Endothelial cell of umbilical vein (primary cell): ENCODE results near the gene B4GALNT1. TPM values are rescaled to one million over a fixed set of nuclear protein-coding genes. Genes with fewer than 3 reads are reported as not detected.

ENCODE experiments used
- BruUV-seq: library from RNA; stranded (reverse); fragments of 400-500 nt; replicated peaks from 2 replicates; lab custom pipeline; 2021; lab: Mats Ljungman, UMichigan
- CTCF ChIA-PET: fragments of 300-600, 350-600 bp; sonication (Branson Sonifier 250); formaldehyde crosslinking; loops from one replicate; lab custom pipeline; 2021; ENCODE audit warnings: antibody characterized with exemption, inconsistent platforms; lab: Charles Lee
- POLR2A ChIA-PET: fragments of 300-600, 350-600 bp; sonication (Branson Sonifier 250); formaldehyde crosslinking; loops from one replicate; lab custom pipeline; 2021; ENCODE audit warnings: antibody characterized with exemption, inconsistent platforms; lab: Charles Lee
- DNase-seq: peaks from one replicate; pipeline ENCODE4 v3.0.0-alpha.2; 2011; ENCODE audit warnings: low read depth, low spot score
- FAIRE-seq: peaks from 2 replicates; lab custom pipeline; 2011; peaks lifted over from hg19 to GRCh38; lab: Jason Lieb, UNC
- H2AFZ ChIP-seq: 2 replicates; pipeline ENCODE4 v1.6.0; 2012; ENCODE audit warnings: low read depth, low read length, control low read depth, inconsistent platforms
- H3K27ac ChIP-seq: 2 replicates; pipeline ENCODE4 v1.5.1; 2011; ENCODE audit warnings: low read depth, mild to moderate bottlenecking, control low read depth, low read length, moderate library complexity; ENCODE audit not compliant: insufficient read depth
- H3K27me3 ChIP-seq, 2 experiments: 2 replicates each; pipeline versions ENCODE4 v1.6.0 to v1.6.1; 2011; ENCODE audit warnings: low read length in 2 of 2, mixed read lengths in 1 of 2; ENCODE audit not compliant: control insufficient read depth in 2 of 2, insufficient read depth in 2 of 2
- H3K36me3 ChIP-seq, 2 experiments: 2 replicates in 1 of 2; 3 replicates in 1 of 2; pipeline ENCODE4 v1.5.1; 2011; ENCODE audit warnings: low read length in 2 of 2, mild to moderate bottlenecking in 1 of 2, moderate library complexity in 1 of 2; ENCODE audit not compliant: control insufficient read depth in 2 of 2, insufficient read depth in 2 of 2; ENCODE audit errors: extremely low read depth in 1 of 2
- H3K4me1 ChIP-seq: 3 replicates; pipeline ENCODE4 v1.5.1; 2011; ENCODE audit warnings: mild to moderate bottlenecking, low read length; ENCODE audit not compliant: control insufficient read depth, insufficient read depth; ENCODE audit errors: extremely low read depth
- H3K4me2 ChIP-seq: 2 replicates; pipeline ENCODE4 v1.6.1; 2011; ENCODE audit warnings: low read length, control low read depth, mixed read lengths; ENCODE audit not compliant: insufficient read depth
- H3K4me3 ChIP-seq, 3 experiments: fragments of 200-600 bp in 1 of 3; sonication (generic), shearing (Covaris generic) in 1 of 3; replicated peaks in 1 of 3; 2 replicates each; pipeline ENCODE4 v1.5.1; 2011 to 2016; ENCODE audit warnings: control low read depth in 3 of 3, low read length in 3 of 3, mild to moderate bottlenecking in 2 of 3, inconsistent platforms in 1 of 3, low read depth in 1 of 3, moderate library complexity in 1 of 3; ENCODE audit not compliant: insufficient read depth in 1 of 3
- H3K79me2 ChIP-seq: 2 replicates; pipeline ENCODE4 v1.6.0; 2012; ENCODE audit warnings: low read length, inconsistent platforms; ENCODE audit not compliant: control insufficient read depth, insufficient read depth
- H3K9ac ChIP-seq: replicated peaks from 2 replicates; pipeline ENCODE3; 2011; ENCODE audit warnings: low read length, control low read depth; ENCODE audit not compliant: insufficient read depth; ENCODE audit errors: extremely low read depth
- H3K9me1 ChIP-seq: replicated peaks from 3 replicates; pipeline ENCODE4 v1.6.0; 2011; ENCODE audit warnings: mild to moderate bottlenecking, low read length; ENCODE audit not compliant: control insufficient read depth, insufficient read depth; ENCODE audit errors: extremely low read depth
- H3K9me3 ChIP-seq: replicated peaks from 2 replicates; pipeline ENCODE4 v1.5.1; 2012; ENCODE audit warnings: low read length, inconsistent platforms; ENCODE audit not compliant: control insufficient read depth, insufficient read depth
- H4K20me1 ChIP-seq: replicated peaks from 2 replicates; pipeline ENCODE3; 2011; ENCODE audit warnings: mild to moderate bottlenecking, low read length; ENCODE audit not compliant: control insufficient read depth, insufficient read depth; ENCODE audit errors: extremely low read depth
- CTCF ChIP-seq, 2 donors: IDR thresholded peaks; 1 replicate in 1 of 2; 2 replicates in 1 of 2; pipeline ENCODE4 v1.5.1; 2011; ENCODE audit warnings: low read length in 2 of 2, mild to moderate bottlenecking in 2 of 2, moderate library complexity in 2 of 2, control low read depth in 1 of 2, inconsistent platforms in 1 of 2, low read depth in 1 of 2; ENCODE audit not compliant: insufficient read depth in 1 of 2; ENCODE audit errors: extremely low read depth in 1 of 2
- EZH2 ChIP-seq: IDR thresholded peaks from 2 replicates; pipeline ENCODE4 v1.6.1; 2012; ENCODE audit warnings: borderline replicate concordance, low read depth, mild to moderate bottlenecking, moderate library complexity, low read length, inconsistent platforms; ENCODE audit not compliant: severe bottlenecking
- FOS ChIP-seq: IDR thresholded peaks from 2 replicates; pipeline ENCODE4 v1.6.1; 2011; ENCODE audit warnings: mild to moderate bottlenecking, low read length, moderate library complexity, borderline replicate concordance; ENCODE audit not compliant: insufficient read depth
- GATA2 ChIP-seq: IDR thresholded peaks from 2 replicates; pipeline ENCODE4 v1.7.0; 2011; ENCODE audit warnings: low read depth, mild to moderate bottlenecking, moderate library complexity, mixed read lengths, low read length; ENCODE audit not compliant: insufficient read length, insufficient read depth
- JUN ChIP-seq: IDR thresholded peaks from 2 replicates; pipeline ENCODE4 v1.6.1; 2011; ENCODE audit warnings: borderline replicate concordance, low read depth; ENCODE audit not compliant: insufficient read length, insufficient read depth
- MAX ChIP-seq: IDR thresholded peaks from 2 replicates; pipeline ENCODE4 v1.6.1; 2011; ENCODE audit not compliant: insufficient read depth, insufficient read length
- MYC ChIP-seq: IDR thresholded peaks from one replicate; pipeline ENCODE4 v1.6.1; 2011; ENCODE audit warnings: mild to moderate bottlenecking, low read depth, low read length
- POLR2A ChIP-seq: IDR thresholded peaks from 2 replicates; pipeline ENCODE4 v1.6.1; 2012; ENCODE audit warnings: low read depth, mild to moderate bottlenecking, control low read depth, low read length
- POLR2AphosphoS5 ChIP-seq: IDR thresholded peaks from 2 replicates; pipeline ENCODE4 v1.6.1; 2012; ENCODE audit warnings: low read depth, mild to moderate bottlenecking, control low read depth, low read length, moderate library complexity; ENCODE audit not compliant: insufficient read depth
- dilution Hi-C: fragments of 300-500 bp; cut with MboI; formaldehyde crosslinking; loops from one replicate; pipeline ENCODE4 v1.15.0; 2019; ENCODE audit warnings: low sequenced_read_pairs; ENCODE audit not compliant: extremely low pct_ligation_motif_present
- intact Hi-C: fragments of 100-400 bp; cut with micrococcal nuclease; formaldehyde crosslinking; loops from one replicate; pipeline ENCODE4 v1.10.0; 2022
- polyA plus RNA-seq, 4 experiments: library from polyadenylated mRNA; depleted of rRNA in 3 of 4; stranded (reverse) in 3 of 4; unstranded in 1 of 4; fragments of >200 nt; gene quantifications; 2 replicates each; pipeline versions ENCODE4 v1.2.1 to v1.2.3, GENCODE V29; 2011 to 2012; ENCODE audit warnings: missing spikeins in 1 of 4
- total RNA-seq: library from RNA; stranded (reverse); gene quantifications from 2 replicates; pipeline ENCODE4 v1.2.3, GENCODE V29; 2021

B4GALNT1 gene
- total and polyA plus RNA-seq, 2 donors (not counting 3 experiments of a cell fraction or from before 2014, with no cell fraction given) = 0.33 to 0.35 TPM

DNA sequence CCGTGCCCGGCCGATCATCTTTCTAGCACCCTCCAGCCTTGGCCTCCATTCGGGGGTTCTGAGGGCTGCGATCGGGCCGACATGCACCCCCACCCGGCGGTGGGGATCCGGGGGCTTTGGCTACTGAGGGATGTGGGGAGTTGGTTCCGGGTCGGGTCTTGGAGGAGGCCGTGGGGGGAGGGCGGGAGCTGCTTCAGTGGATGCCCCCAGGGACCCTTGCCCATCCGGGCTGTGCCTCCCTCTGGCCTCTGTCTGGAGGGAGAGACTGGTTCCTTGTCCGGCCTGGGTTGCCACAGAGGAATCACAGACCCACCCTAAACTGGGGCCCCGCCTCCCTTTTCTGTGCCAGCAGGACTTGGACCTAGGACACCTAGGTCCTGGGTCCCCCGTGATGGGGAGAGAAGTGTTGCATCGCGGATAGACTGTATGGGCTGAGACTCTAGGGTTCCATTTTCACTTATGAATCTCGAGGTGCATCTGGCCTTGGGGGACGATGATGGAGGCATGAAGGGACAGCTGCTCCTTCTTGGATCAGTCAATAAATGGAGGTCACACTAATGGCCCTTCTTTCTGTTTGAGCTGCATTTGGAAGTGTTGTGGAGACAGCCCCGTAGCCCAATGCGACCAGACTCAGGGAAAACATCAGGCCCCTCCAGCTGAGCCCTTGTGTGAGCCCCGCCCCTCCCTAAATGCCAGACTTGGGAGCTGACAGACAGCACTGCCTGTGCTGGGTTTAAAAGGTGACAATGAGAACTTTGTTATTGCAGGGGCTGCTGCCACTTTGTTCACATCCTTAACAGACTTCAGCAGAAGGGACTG is 27.8 kb downstream of the B4GALNT1 start:
- Histone ChIP-seq H3K4me2 (peak overlapping the region; percentile 64), H3K9me1 (no peaks in the 10 kb centered on the region), H3K9me3 (no peaks in the 10 kb centered on the region), H3K79me2 (no peaks in the 10 kb centered on the region), H4K20me1 (no peaks in the 10 kb centered on the region), H3K4me1 (peaks cover 6% of the 10 kb centered on the region), H3K4me3 (peak overlapping the region; percentile 48 to 72 (median 56)), H3K27me3 (peaks cover 0 to 4% of the 10 kb centered on the region in 2 experiments), H3K27ac (no peak overlapping the region), H3K36me3 (peaks cover 0 to 1% of the 10 kb centered on the region in 2 experiments), H3K9ac (peak overlapping the region; percentile 64), H2AFZ (peak overlapping the region; percentile 52)
- ChIA-PET POLR2A (no interaction called here), CTCF (interaction anchor here (2.3 to 6.8 kb wide), 2 partner anchors 16 to 22 kb away, joined by 8 to 44 read pairs; no protein-coding TSS in a partner anchor)
- no peak for FAIRE-seq
- dilution Hi-C loops = no loop called here
- TF ChIP-seq EZH2 (peak; percentile 27), JUN (no peak)
- no peak for DNase-seq
- TSS peak; percentile 55 for BruUV-seq
- intact Hi-C loops = no loop called here

DNA sequence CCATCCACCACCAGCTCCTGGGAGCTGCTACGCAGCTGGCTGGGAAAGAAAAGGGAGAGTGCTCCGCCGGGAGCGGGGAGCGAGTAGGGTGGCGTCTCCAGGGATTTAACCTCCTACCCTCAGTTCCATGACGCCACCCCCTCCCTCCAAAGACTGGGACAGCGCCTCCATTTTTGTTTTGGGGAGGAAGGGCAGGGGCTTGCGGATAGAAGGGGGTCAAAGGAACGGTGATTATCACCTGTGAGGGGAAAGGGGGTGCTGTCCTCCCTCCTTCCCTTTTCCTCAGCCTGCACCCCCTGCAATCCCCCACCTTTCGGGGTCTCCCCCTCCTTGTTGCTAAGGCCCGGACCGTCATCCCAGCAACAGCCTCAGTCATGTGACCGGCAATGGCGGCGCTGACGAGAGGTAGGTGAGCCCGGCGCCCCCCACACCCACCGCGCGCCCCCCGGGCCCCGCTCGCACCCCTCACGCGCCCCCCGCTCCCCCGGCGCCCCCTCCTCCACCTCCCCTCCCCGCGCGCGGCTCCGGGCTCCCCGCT is 28.5 kb downstream of the B4GALNT1 start, which contains the start of gene DTX3:
DTX3 (plus strand) TSS at position 371 of the 538 bp plus-strand sequence. CDS start 1,694 bp downstream, outside the sequence.
- POLR2A ChIA-PET = no interaction called here
- intact Hi-C loops (no loop called here), dilution Hi-C loops (no loop called here)
- Histone ChIP-seq H3K9ac (peak within 1 kb of the TSS; percentile 79), H3K4me3 (peak within 1 kb of the TSS; percentile 48 to 72 (median 56)), H3K9me3 (no peaks in the 10 kb centered on the region), H3K4me1 (peaks cover 6% of the 10 kb centered on the region), H3K4me2 (peak within 1 kb of the TSS; percentile 64), H4K20me1 (no peaks in the 10 kb centered on the region), H2AFZ (peak within 1 kb of the TSS; percentile 94), H3K9me1 (no peaks in the 10 kb centered on the region), H3K27me3 (peaks cover 0 to 4% of the 10 kb centered on the region in 2 experiments), H3K79me2 (no peaks in the 10 kb centered on the region), H3K36me3 (peaks cover 0 to 1% of the 10 kb centered on the region in 2 experiments), H3K27ac (peak within 1 kb of the TSS; percentile 23)
- TF ChIP-seq MYC = no peak
- TF ChIP-seq GATA2 = no peak
- TF ChIP-seq POLR2A = no peak
- TF ChIP-seq CTCF (IDR thresholded peaks at IDR 0.05; ENCODE audit: extremely low read depth in 1 of 2, insufficient read depth in 1 of 2, low read depth in 1 of 2, low read length in 2 of 2) = no peak
- TF ChIP-seq POLR2AphosphoS5 = no peak
- no peak for TF ChIP-seq FOS
- no peak for TF ChIP-seq MAX
- FAIRE-seq (no peak), DNase-seq (peak; percentile 18)
- CTCF ChIA-PET = interaction anchor here (2.3 to 6.8 kb wide), 2 partner anchors 16 to 21 kb away, joined by 8 to 44 read pairs; no protein-coding TSS in a partner anchor
- BruUV-seq = no TSS peak
